ENCODE results near the gene CYP19A1.

DNA sequence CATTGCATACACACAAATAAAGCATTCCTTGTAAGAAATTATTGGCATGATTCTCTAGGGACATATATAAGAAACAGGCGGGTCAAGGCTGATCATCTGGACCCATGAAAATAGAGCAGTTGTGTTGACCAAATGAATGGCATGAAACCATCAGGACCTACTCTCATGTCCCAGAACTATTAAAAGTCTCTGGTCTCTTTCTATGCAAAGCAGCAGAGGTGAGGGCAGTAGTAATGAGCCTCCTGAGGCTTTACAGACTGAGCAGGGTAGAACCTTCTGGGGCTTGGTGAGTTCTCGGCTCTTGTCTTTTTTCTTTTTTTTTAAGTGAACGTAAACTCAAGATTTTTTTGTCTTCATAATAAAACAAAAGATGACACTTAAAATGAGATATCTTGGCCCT is 12.3 kb upstream of the CYP19A1 start:
- TF ChIP-seq, protein P1, sequence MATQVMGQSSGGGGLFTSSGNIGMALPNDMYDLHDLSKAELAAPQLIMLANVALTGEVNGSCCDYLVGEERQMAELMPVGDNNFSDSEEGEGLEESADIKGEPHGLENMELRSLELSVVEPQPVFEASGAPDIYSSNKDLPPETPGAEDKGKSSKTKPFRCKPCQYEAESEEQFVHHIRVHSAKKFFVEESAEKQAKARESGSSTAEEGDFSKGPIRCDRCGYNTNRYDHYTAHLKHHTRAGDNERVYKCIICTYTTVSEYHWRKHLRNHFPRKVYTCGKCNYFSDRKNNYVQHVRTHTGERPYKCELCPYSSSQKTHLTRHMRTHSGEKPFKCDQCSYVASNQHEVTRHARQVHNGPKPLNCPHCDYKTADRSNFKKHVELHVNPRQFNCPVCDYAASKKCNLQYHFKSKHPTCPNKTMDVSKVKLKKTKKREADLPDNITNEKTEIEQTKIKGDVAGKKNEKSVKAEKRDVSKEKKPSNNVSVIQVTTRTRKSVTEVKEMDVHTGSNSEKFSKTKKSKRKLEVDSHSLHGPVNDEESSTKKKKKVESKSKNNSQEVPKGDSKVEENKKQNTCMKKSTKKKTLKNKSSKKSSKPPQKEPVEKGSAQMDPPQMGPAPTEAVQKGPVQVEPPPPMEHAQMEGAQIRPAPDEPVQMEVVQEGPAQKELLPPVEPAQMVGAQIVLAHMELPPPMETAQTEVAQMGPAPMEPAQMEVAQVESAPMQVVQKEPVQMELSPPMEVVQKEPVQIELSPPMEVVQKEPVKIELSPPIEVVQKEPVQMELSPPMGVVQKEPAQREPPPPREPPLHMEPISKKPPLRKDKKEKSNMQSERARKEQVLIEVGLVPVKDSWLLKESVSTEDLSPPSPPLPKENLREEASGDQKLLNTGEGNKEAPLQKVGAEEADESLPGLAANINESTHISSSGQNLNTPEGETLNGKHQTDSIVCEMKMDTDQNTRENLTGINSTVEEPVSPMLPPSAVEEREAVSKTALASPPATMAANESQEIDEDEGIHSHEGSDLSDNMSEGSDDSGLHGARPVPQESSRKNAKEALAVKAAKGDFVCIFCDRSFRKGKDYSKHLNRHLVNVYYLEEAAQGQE (IDR thresholded peaks at IDR 0.05) = no peak
- TF ChIP-seq, protein P2, sequence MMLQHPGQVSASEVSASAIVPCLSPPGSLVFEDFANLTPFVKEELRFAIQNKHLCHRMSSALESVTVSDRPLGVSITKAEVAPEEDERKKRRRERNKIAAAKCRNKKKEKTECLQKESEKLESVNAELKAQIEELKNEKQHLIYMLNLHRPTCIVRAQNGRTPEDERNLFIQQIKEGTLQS (IDR thresholded peaks at IDR 0.05) = no peak
- TF ChIP-seq, protein P3, sequence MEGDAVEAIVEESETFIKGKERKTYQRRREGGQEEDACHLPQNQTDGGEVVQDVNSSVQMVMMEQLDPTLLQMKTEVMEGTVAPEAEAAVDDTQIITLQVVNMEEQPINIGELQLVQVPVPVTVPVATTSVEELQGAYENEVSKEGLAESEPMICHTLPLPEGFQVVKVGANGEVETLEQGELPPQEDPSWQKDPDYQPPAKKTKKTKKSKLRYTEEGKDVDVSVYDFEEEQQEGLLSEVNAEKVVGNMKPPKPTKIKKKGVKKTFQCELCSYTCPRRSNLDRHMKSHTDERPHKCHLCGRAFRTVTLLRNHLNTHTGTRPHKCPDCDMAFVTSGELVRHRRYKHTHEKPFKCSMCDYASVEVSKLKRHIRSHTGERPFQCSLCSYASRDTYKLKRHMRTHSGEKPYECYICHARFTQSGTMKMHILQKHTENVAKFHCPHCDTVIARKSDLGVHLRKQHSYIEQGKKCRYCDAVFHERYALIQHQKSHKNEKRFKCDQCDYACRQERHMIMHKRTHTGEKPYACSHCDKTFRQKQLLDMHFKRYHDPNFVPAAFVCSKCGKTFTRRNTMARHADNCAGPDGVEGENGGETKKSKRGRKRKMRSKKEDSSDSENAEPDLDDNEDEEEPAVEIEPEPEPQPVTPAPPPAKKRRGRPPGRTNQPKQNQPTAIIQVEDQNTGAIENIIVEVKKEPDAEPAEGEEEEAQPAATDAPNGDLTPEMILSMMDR (IDR thresholded peaks at IDR 0.05; ENCODE audit: low read depth, low read length, missing input control) = no peak
- TF ChIP-seq, protein P4, sequence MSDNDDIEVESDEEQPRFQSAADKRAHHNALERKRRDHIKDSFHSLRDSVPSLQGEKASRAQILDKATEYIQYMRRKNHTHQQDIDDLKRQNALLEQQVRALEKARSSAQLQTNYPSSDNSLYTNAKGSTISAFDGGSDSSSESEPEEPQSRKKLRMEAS (IDR thresholded peaks at IDR 0.05) = no peak
- no peak for TF ChIP-seq SP1 (IDR thresholded peaks at IDR 0.05)
- no peak for TF ChIP-seq JUND (IDR thresholded peaks at IDR 0.05)
- no peak for TF ChIP-seq RAD21 (IDR thresholded peaks at IDR 0.05)
- TF ChIP-seq TAF1 (conservative IDR thresholded peaks at IDR 0.05) = no peak
- TF ChIP-seq EGR1 (IDR thresholded peaks at IDR 0.05; ENCODE audit: low read depth in 2 of 2) = no peak
- no peak for TF ChIP-seq GABPA (IDR thresholded peaks at IDR 0.05 in 1 of 2, conservative IDR thresholded peaks at IDR 0.05 in 1 of 2)
- TF ChIP-seq, protein P5, sequence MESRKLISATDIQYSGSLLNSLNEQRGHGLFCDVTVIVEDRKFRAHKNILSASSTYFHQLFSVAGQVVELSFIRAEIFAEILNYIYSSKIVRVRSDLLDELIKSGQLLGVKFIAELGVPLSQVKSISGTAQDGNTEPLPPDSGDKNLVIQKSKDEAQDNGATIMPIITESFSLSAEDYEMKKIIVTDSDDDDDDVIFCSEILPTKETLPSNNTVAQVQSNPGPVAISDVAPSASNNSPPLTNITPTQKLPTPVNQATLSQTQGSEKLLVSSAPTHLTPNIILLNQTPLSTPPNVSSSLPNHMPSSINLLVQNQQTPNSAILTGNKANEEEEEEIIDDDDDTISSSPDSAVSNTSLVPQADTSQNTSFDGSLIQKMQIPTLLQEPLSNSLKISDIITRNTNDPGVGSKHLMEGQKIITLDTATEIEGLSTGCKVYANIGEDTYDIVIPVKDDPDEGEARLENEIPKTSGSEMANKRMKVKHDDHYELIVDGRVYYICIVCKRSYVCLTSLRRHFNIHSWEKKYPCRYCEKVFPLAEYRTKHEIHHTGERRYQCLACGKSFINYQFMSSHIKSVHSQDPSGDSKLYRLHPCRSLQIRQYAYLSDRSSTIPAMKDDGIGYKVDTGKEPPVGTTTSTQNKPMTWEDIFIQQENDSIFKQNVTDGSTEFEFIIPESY (IDR thresholded peaks at IDR 0.05) = no peak
- no peak for TF ChIP-seq FOXA1 (IDR thresholded peaks at IDR 0.05)
- no peak for TF ChIP-seq YY1 (IDR thresholded peaks at IDR 0.05)
- TF ChIP-seq HNF4A (conservative IDR thresholded peaks at IDR 0.05) = no peak
